Transverse colon (tissue), 4 donors: ENCODE measurements around the gene EDC4.

Source experiments
- CTCF ChIP-seq, 5 experiments: fragments of 200-600 bp in 3 of 5; fragments of 450-650 bp in 2 of 5; sonication (generic) in 3 of 5; IDR thresholded peaks; 1 replicate in 2 of 5; 2 replicates in 3 of 5; pipeline ENCODE4 v1.5.1; 2016 to 2017; ENCODE audit warnings: antibody characterized with exemption in 5 of 5, inconsistent platforms in 3 of 5, mild to moderate bottlenecking in 2 of 5, moderate library complexity in 1 of 5
- POLR2AphosphoS5 ChIP-seq, 3 donors: sonication (generic); formaldehyde crosslinking; IDR thresholded peaks; one replicate each; pipeline ENCODE4 v1.6.1; 2016; ENCODE audit warnings: antibody characterized with exemption in 3 of 3

GRCh38 chr16:67862623-67863583, 9.9 kb upstream of the EDC4 start:
- TF ChIP-seq POLR2AphosphoS5 (IDR thresholded peaks at IDR 0.05), result no peak
- TF ChIP-seq CTCF (IDR thresholded peaks at IDR 0.05), result no peak
